NCI-H526 treated with DMSO at 0.1 percent for 48 hours (cell line): Measurements from ENCODE around the gene RAG1.
"Not testable (repeated sequence)": the region's sequence is repeated elsewhere in the genome, so short reads cannot be mapped to it uniquely, and the experiment has no call there.

Source experiments
- DNase-seq: peaks from one replicate; lab custom pipeline; 2025; lab: John Stamatoyannopoulos, UW

The RAG1 gene

GRCh38 chr11:36567694-36568093 is at the start of gene RAG1:
Gene RAG1 (plus strand): TSS chr11:36568007. CDS start chr11:36573305, 5,298 bp downstream.
- DNase-seq, result no peak

- DNase-seq, result no peak
Observed at GRCh38 chr11:36530840-36531239, 37.0 kb upstream of the RAG1 start.

DNA sequence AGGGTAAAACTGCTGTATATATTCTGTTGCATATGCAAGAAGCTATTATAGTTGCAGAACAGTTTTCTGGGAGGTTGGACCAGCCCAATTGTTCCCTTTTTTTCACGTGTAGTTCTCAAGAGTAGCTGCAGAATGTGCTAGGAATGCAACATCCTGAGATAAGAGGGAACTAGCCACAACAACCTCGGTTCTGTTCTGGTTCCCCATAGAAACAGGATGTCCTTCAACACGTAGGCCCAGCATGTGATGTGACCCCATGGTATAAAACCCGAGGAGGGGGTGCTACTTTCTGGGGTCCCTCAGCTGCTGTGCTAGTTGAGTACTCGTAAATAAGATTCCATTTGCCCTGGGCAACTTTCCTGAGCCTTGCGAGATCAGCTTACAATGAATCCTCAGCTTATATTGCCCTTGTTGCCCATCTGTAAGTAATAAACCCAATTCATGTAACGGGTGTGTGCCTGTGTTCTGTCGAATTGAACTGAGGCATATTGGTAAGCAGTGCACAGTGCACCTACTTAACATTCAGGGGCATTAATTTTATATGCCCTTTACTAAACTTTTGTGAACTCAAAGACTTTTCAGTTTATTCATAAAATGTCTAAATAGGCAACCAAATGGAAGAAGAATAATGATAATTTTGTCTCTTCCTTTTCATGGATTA is 34.7 kb upstream of the RAG1 start:
- no peak for DNase-seq

DNA sequence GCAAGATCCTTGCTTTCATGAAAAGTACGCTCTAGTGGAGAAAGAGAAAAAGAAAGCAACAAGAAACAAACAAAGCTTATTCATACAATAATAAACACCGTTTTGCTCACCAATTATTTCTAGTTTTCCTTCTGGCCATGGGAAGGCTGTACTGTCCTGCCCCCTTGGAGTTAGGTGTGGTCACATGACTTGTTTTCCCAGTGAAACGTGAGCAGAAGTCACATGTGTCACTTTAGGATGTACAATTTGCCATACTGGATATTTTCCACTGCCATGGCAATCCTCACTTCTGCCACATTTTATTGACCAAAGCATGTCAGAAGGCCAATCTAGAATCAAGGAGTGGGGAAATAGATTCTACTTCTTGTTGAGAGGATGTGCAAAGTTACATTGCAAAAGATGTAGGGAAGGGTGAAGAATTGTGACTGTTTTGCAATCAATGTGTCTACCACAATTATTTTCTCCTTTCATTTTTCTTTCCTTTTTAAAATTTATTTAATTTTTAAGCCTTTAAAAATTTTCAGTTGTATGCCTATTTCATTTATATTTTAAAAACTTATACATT is 33.4 kb upstream of the RAG1 start:
- no peak for DNase-seq

- peak; percentile 15 for DNase-seq
Observed at GRCh38 chr11:36540998-36541397, 26.8 kb upstream of the RAG1 start.

GRCh38 chr11:36550385-36551115 is 17.3 kb upstream of the RAG1 start:
- no peak for DNase-seq

GRCh38 chr11:36557390-36557789 is 10.4 kb upstream of the RAG1 start:
- not testable (repeated sequence) for DNase-seq

- DNase-seq, result no peak
Observed at GRCh38 chr11:36557991-36558390, 9.8 kb upstream of the RAG1 start.

DNA sequence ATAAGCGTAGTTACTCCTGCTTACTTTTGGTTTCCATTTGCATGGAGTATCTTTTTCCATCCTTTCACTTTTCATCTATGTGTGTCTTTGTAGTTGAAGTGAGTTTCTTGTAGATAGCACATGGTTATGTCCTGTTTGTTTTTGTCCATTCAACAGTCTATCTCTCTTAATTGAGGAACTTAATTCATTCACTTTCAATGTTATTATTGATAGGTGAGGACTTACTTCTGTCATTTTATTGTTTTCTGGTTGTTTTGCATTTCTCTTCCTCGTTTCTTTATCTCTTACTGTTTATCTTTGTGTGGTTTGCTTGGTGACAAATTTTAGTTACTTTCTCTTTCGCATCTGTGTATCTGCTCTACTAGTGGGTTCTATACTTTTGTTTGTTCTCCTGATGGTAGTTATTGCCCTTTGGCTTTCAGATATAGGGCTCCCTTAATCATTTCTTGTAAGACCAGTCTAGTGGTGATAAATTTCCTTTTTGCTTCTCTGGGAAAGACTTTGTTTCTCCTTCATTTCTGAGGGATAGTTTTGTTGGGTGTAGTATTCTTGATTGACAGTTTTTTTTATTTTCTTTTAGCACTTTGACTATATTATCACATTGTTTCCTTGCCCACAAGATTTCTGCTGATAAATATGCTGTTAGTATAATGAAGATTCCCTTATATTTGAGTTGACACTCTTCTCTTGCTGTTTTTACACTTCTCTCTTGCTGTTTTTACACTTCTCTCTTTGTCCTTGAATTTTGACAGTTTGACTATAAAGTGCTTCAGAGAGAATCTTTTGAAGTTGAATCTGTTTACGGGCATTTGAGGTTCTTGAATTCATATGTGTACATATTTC is 9.0 kb upstream of the RAG1 start:
- no peak for DNase-seq

DNA sequence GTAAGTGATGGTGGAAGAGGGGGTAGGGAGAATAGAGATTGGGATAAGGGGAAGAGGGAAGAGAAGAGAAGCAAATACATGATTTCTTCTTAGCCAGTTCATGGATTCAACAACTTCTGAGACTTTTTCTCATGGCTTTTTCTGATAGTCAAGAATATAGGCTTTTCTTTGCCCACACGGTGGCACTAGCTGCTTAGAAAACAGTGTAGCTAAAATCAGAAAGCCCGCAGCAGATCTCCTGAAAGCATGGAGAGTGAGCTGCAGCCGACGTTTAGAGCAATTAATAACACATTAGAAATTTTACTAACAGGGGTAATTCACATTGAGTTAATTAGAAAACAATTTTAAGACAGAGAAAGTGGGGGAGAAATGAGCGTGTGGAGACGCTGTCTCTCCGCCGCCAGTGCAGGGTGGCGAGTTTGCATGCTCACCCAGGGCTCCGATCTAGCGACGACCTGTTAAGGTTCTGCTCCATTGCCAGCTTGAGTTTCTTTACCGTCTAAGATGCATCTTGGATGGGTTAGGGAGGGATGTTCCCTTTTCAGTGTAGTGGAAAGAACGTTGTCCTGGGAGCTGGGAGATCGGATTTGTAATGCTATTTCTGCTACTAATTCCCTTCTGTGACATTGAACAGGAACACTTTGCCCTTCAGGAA is 3.3 kb upstream of the RAG1 start:
- peak; percentile 31 for DNase-seq

GRCh38 chr11:36565031-36565610 is 2.7 kb upstream of the RAG1 start:
- DNase-seq, result no peak

DNA sequence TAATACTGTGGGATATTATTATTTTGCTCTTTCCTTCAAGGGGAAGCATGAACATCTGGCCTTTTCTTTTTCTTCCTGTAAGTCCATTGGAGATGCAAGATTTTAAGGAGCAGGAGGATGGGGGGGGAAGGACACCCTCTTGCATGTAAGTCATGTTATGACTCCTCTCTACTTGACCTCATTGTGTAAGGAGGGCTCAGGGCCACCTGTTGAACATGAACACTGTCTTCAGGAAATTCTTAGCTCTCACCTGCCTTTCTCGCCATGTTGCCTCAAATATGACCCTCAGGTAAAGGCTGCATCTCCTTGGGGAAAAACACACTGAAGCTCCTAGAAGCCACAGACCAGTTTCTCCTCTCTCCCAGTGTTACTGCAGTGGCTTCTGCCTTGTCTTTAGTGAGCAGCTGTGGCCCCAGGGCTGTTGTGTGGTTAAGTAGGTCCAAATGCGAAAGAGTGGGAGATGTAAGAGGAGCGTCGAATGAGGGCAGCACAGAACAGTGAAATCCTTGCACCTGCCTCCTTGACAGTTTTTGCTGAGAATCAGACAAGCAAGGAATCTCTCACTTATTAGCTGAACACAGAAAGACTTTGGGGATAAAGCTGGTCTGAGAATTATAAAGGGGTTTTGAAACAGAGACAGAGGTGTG is 1.3 kb upstream of the RAG1 start:
- peak; percentile 16 for DNase-seq

GRCh38 chr11:36569095-36569494 is 1.3 kb downstream of the RAG1 start:
- DNase-seq, result no peak

- no peak for DNase-seq
Observed at GRCh38 chr11:36574486-36574885, 6.7 kb downstream of the RAG1 start.

GRCh38 chr11:36577373-36577772 is 9.6 kb downstream of the RAG1 start:
- no peak for DNase-seq

DNA sequence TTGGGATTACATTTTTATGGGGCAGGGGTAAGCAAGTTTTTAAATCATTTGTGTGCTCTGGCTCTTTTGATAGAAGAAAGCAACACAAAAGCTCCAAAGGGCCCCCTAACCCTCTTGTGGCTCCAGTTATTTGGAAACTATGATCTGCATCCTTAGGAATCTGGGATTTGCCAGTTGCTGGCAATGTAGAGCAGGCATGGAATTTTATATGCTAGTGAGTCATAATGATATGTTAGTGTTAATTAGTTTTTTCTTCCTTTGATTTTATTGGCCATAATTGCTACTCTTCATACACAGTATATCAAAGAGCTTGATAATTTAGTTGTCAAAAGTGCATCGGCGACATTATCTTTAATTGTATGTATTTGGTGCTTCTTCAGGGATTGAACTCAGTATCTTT is 10.1 kb downstream of the RAG1 start:
- DNase-seq, result no peak

- DNase-seq, result no peak
Observed at GRCh38 chr11:36578458-36578857, 10.7 kb downstream of the RAG1 start.

DNA sequence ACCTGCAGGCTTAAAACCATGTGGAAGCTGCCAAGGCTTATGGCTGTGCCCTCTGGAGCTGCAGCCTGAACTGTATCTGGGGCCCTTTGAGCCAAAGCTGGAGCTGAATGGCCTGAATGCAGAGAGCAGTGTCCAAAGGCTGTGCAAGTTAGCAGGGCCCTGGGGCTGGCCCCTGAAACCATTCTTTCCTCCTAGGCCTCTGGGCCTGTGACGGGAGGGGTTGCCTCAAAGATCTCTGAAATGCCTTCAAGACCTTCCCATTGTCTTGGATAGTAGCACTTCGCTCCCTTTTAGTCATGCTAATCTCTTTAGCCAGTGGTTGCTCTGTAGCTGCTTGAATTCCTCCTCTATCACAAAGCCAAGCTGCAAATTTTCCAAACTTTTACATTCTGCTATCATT is 13.7 kb downstream of the RAG1 start:
- DNase-seq, result no peak

- no peak for DNase-seq
Observed at GRCh38 chr11:36583667-36584066, 15.9 kb downstream of the RAG1 start.

DNA sequence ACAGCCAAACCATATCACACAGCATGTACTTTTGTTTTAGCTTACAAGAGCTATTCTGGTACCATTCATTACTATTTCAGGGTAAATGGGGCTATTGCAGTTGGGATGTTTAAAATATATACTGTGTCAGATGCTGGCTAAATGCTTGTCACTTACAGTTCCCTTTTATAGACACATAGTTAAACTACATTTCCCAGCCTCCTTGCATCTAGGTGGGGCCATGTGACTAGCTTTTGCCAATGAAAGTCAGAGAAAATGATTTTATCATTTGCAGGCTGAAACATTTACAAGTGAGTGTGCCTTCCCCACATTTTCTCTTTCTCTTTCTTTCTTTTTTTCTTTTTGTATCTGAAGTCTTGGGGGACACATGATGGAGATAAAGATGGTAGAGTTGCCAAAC is 18.7 kb downstream of the RAG1 start:
- DNase-seq, result no peak

DNA sequence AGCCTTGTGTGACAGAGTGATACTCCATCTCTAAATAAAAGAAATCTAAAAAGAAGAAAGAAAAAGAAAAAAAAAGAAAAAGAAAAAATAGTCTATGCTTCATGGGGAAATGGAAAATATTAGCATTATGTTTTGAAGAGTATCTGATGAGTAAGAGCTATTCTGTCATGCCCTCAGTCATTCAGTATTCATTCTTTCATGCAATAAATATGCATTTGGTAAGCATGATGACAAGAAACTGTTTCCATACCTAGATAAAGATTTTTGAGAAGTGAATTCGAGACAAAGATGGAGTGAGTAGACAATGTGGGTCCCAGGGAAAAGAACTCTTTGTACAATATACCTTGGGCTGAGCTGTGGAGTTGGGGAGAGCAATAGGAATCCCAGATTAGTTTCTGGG is 20.3 kb downstream of the RAG1 start:
- no peak for DNase-seq
